H1 (cell line): ENCODE measurements around the gene WDR1. TPM values are rescaled to one million over a fixed set of nuclear protein-coding genes. Genes with fewer than 3 reads are reported as not detected.
A peak's percentile ranks its signal among the peaks of the same experiment; 100 is the strongest.

Experiments
- CTCF ChIA-PET: fragments of 300-600 bp; sonication (Branson Sonifier 250); formaldehyde crosslinking; loops from one replicate; lab custom pipeline; 2021; ENCODE audit not compliant: partially characterized antibody; lab: Charles Lee
- POLR2A ChIA-PET: fragments of 300-600 bp; sonication (Branson Sonifier 250); formaldehyde crosslinking; loops from one replicate; lab custom pipeline; 2021; ENCODE audit warnings: inconsistent platforms; ENCODE audit not compliant: partially characterized antibody; lab: Charles Lee
- DNase-seq, 2 experiments: peaks; one replicate each; pipeline versions ENCODE4 v3.0.0 to v3.0.0-alpha.2; 2010 to 2022; ENCODE audit warnings: low spot score in 2 of 2, low read depth in 1 of 2, mixed read lengths in 1 of 2
- FAIRE-seq: peaks from 2 replicates; lab custom pipeline; 2011; peaks lifted over from hg19 to GRCh38; lab: Jason Lieb, UNC
- H2AFZ ChIP-seq: 2 replicates; pipeline ENCODE4 v1.8.1; 2012; ENCODE audit warnings: low read length, inconsistent platforms
- H2AK5ac ChIP-seq: 2 replicates; pipeline ENCODE4 v1.6.1; 2013; ENCODE audit warnings: low read depth, low read length
- H2BK120ac ChIP-seq: replicated peaks from 2 replicates; pipeline ENCODE3; 2013; ENCODE audit warnings: low read depth, low read length, inconsistent platforms
- H2BK12ac ChIP-seq: 2 replicates; pipeline ENCODE4 v1.6.1; 2013; ENCODE audit warnings: low read depth, low read length
- H2BK15ac ChIP-seq: 2 replicates; pipeline ENCODE4 v1.6.1; 2013; ENCODE audit warnings: low read length
- H2BK20ac ChIP-seq: 2 replicates; pipeline ENCODE4 v1.6.1; 2013; ENCODE audit warnings: low read length
- H2BK5ac ChIP-seq: 2 replicates; pipeline ENCODE4 v1.6.1; 2013; ENCODE audit warnings: low read depth, low read length
- H3K14ac ChIP-seq: 2 replicates; pipeline ENCODE4 v1.6.1; 2013; ENCODE audit warnings: inconsistent platforms; ENCODE audit not compliant: insufficient read length
- H3K18ac ChIP-seq: 2 replicates; pipeline ENCODE4 v1.6.1; 2013; ENCODE audit warnings: low read length; ENCODE audit errors: extremely low read depth
- H3K23ac ChIP-seq: 2 replicates; pipeline ENCODE4 v1.6.1; 2013; ENCODE audit warnings: inconsistent platforms; ENCODE audit not compliant: insufficient read length
- H3K23me2 ChIP-seq: 2 replicates; pipeline ENCODE4 v1.6.1; 2013; ENCODE audit warnings: low read depth, low read length
- H3K27ac ChIP-seq: 2 replicates; pipeline ENCODE4 v1.6.1; 2011; ENCODE audit warnings: low read depth, low read length, inconsistent platforms
- H3K27me3 ChIP-seq, 4 experiments: replicated peaks in 1 of 4; 1 replicate in 1 of 4; 2 replicates in 3 of 4; pipeline versions ENCODE4 v1.6.1 to v1.8.1; 2011 to 2013; ENCODE audit warnings: low read length in 3 of 4, mild to moderate bottlenecking in 3 of 4, inconsistent platforms in 2 of 4, mixed read lengths in 2 of 4, moderate library complexity in 1 of 4; ENCODE audit not compliant: control insufficient read depth in 3 of 4, insufficient read depth in 3 of 4; ENCODE audit errors: extremely low read depth in 1 of 4
- H3K36me3 ChIP-seq, 4 experiments: 2 replicates each; pipeline versions ENCODE4 v1.6.1 to v1.8.1; 2011 to 2013; ENCODE audit warnings: mild to moderate bottlenecking in 4 of 4, low read length in 3 of 4, moderate library complexity in 2 of 4, control low read depth in 1 of 4, inconsistent platforms in 1 of 4; ENCODE audit not compliant: insufficient read depth in 4 of 4, control insufficient read depth in 2 of 4
- H3K4ac ChIP-seq: replicated peaks from 2 replicates; pipeline ENCODE3; 2013; ENCODE audit warnings: low read length, low read depth, mixed read lengths, inconsistent platforms; ENCODE audit not compliant: insufficient read length
- H3K4me1 ChIP-seq, 4 experiments: replicated peaks in 1 of 4; 1 replicate in 1 of 4; 2 replicates in 3 of 4; pipeline versions ENCODE4 v1.6.1 to v1.8.1; 2011 to 2013; ENCODE audit warnings: low read length in 3 of 4, inconsistent platforms in 2 of 4, mixed read lengths in 1 of 4; ENCODE audit not compliant: insufficient read depth in 4 of 4, control insufficient read depth in 3 of 4
- H3K4me2 ChIP-seq, 2 experiments: 2 replicates each; pipeline versions ENCODE4 v1.6.1 to v1.8.1; 2011 to 2013; ENCODE audit warnings: low read depth in 2 of 2, low read length in 2 of 2, control low read depth in 1 of 2, inconsistent platforms in 1 of 2, mild to moderate bottlenecking in 1 of 2; ENCODE audit not compliant: insufficient read depth in 1 of 2
- H3K4me3 ChIP-seq, 4 experiments: fragments of 200-600, 300-600 bp in 1 of 4; sonication (generic), shearing (Covaris generic), sonication (Bioruptor Twin) in 1 of 4; 2 replicates each; pipeline versions ENCODE4 v1.5.1 to v1.8.1; 2011 to 2016; ENCODE audit warnings: low read length in 4 of 4, low read depth in 3 of 4, control low read depth in 2 of 4, inconsistent platforms in 2 of 4, mild to moderate bottlenecking in 2 of 4, mixed read lengths in 1 of 4, moderate library complexity in 1 of 4; ENCODE audit not compliant: insufficient read depth in 2 of 4; ENCODE audit errors: extremely low read depth in 1 of 4
- H3K56ac ChIP-seq: replicated peaks from 2 replicates; pipeline ENCODE3; 2013; ENCODE audit warnings: low read depth, mild to moderate bottlenecking, mixed read lengths, low read length, inconsistent platforms; ENCODE audit not compliant: insufficient read length
- H3K79me1 ChIP-seq: 2 replicates; pipeline ENCODE4 v1.6.1; 2013; ENCODE audit warnings: low read depth, low read length, control low read depth
- H3K79me2 ChIP-seq, 2 experiments: 2 replicates each; pipeline versions ENCODE4 v1.6.1 to v1.8.1; 2012 to 2013; ENCODE audit warnings: low read length in 2 of 2, mild to moderate bottlenecking in 2 of 2, inconsistent platforms in 1 of 2; ENCODE audit not compliant: insufficient read depth in 2 of 2, control insufficient read depth in 1 of 2
- H3K9ac ChIP-seq, 4 experiments: replicated peaks in 1 of 4; 1 replicate in 1 of 4; 2 replicates in 3 of 4; pipeline versions ENCODE4 v1.6.1 to v1.8.1; 2011 to 2013; ENCODE audit warnings: low read depth in 3 of 4, low read length in 3 of 4, control low read depth in 2 of 4, mild to moderate bottlenecking in 2 of 4, moderate library complexity in 2 of 4, inconsistent platforms in 1 of 4; ENCODE audit errors: extremely low read depth in 1 of 4
- H3K9me3 ChIP-seq, 2 experiments: 2 replicates each; pipeline versions ENCODE4 v1.6.1 to v1.8.1; 2012 to 2013; ENCODE audit warnings: mild to moderate bottlenecking in 2 of 2, moderate library complexity in 2 of 2, control low read depth in 1 of 2, inconsistent platforms in 1 of 2, low read depth in 1 of 2, low read length in 1 of 2, mixed read lengths in 1 of 2; ENCODE audit not compliant: insufficient read depth in 2 of 2
- H4K20me1 ChIP-seq, 2 experiments: replicated peaks in 1 of 2; 2 replicates each; pipeline versions ENCODE3 to v1.8.1; 2011 to 2013; ENCODE audit warnings: inconsistent platforms in 2 of 2, low read length in 2 of 2, mild to moderate bottlenecking in 1 of 2; ENCODE audit not compliant: insufficient read depth in 2 of 2, control insufficient read depth in 1 of 2
- H4K5ac ChIP-seq: 2 replicates; pipeline ENCODE4 v1.6.1; 2013; ENCODE audit warnings: low read length, low read depth, mixed read lengths, inconsistent platforms; ENCODE audit not compliant: insufficient read length
- H4K8ac ChIP-seq: 2 replicates; pipeline ENCODE4 v1.8.0; 2013; ENCODE audit warnings: mild to moderate bottlenecking, moderate library complexity, low read length, inconsistent platforms; ENCODE audit not compliant: insufficient read depth; ENCODE audit errors: extremely low read depth
- H4K91ac ChIP-seq: replicated peaks from 2 replicates; pipeline ENCODE3; 2013; ENCODE audit warnings: low read length, mixed read lengths, inconsistent platforms; ENCODE audit not compliant: insufficient read length
- KDM1A ChIP-seq: fragments of 200-600, 300-600 bp; sonication (generic); IDR thresholded peaks from 2 replicates; pipeline ENCODE4 v1.7.1; 2016; ENCODE audit warnings: mild to moderate bottlenecking, low read length, borderline replicate concordance
- SAP30 ChIP-seq: fragments of 300-600 bp; sonication (generic); IDR thresholded peaks from 2 replicates; pipeline ENCODE4 v1.7.1; 2012; ENCODE audit warnings: low read length, moderate library complexity, mild to moderate bottlenecking, inconsistent platforms; ENCODE audit not compliant: insufficient read depth, insufficient replicate concordance
- SIRT6 ChIP-seq: IDR thresholded peaks from one replicate; pipeline ENCODE4 v1.7.1; 2012; ENCODE audit warnings: low read length, inconsistent platforms
- SUZ12 ChIP-seq: fragments of 200-600 bp; sonication (generic); IDR thresholded peaks from 2 replicates; pipeline ENCODE4 v1.6.1; 2012; ENCODE audit warnings: mild to moderate bottlenecking, inconsistent platforms, low read length, moderate library complexity, mixed read lengths
- TAF1 ChIP-seq: IDR thresholded peaks from 2 replicates; pipeline ENCODE4 v1.6.1; 2011; ENCODE audit warnings: mild to moderate bottlenecking, low read depth, low read length
- TBP ChIP-seq: IDR thresholded peaks from 2 replicates; pipeline ENCODE4 v1.6.1; 2011; ENCODE audit warnings: low read depth, low read length, improper control_type of control experiment
- WGBS, 2 experiments: shearing (Covaris generic) in 1 of 2; methylation state at CpG; one replicate each; pipeline versions ENCODE4 v1.1.6 to v1.1.7; 2013 to 2015; ENCODE audit warnings: low lambda C conversion rate in 2 of 2, mixed read lengths in 2 of 2, inconsistent platforms in 1 of 2, low coverage in 1 of 2, missing lambda C conversion rate in 1 of 2; ENCODE audit not compliant: insufficient replicate concordance in 2 of 2, insufficient coverage in 1 of 2, insufficient read length in 1 of 2; ENCODE audit errors: extremely low coverage in 1 of 2, missing lambda C conversion rate in 1 of 2; 5-methylcytosine and 5-hydroxymethylcytosine counted together
- polyA plus RNA-seq, 7 experiments: library from polyadenylated mRNA; depleted of rRNA in 3 of 7; stranded (reverse) in 5 of 7; unstranded in 2 of 7; fragments of >200 nt in 5 of 7; fragments of 200-250 nt in 2 of 7; gene quantifications; 1 replicate in 5 of 7; 2 replicates in 1 of 7; 4 replicates in 1 of 7; pipeline versions ENCODE4 v1.2.1 to v1.2.3, GENCODE V29; 2011 to 2013; ENCODE audit warnings: missing spikeins in 2 of 7, mixed read lengths in 2 of 7
- total RNA-seq: library from RNA; stranded (reverse); fragmentation: NEBNext Ultra II Directional; extraction: Animal tissue kit (Norgen Biotek cat#: 25700); gene quantifications from 2 replicates; pipeline ENCODE4 v1.2.1, GENCODE V29; 2021

WDR1 gene
- total and polyA plus RNA-seq, 2 of the 8 experiments (the other 6 are each of a cell fraction or from before 2014, with no cell fraction given): 315 to 377 TPM

- H2BK20ac ChIP-seq: no peak overlapping the region
- no peak overlapping the region for H4K8ac ChIP-seq
- no peak overlapping the region for H3K23ac ChIP-seq
- 77% methylated on average over 5 of the region's 5 CpGs; no CpG with 5 or more reads in 1 of the 2 experiments for WGBS, 2 experiments
- no peak overlapping the region for H3K27ac ChIP-seq
- no peak overlapping the region for H2BK12ac ChIP-seq
- DNase-seq (peak in 1 of 2 experiments; percentile 33), FAIRE-seq (no peak)
- no peak overlapping the region for H3K18ac ChIP-seq
- peak overlapping the region in 1 of 2 experiments; percentile 33; a peak in 1 of 4 replicates for H3K4me2 ChIP-seq
- H4K5ac ChIP-seq: no peak overlapping the region
- H3K79me2 ChIP-seq: no peaks in the 10 kb centered on the region
- no peak overlapping the region for H2BK15ac ChIP-seq
- peaks cover 2 to 12% (median 7%) of the 10 kb centered on the region in 4 experiments; a peak in 5 of 7 replicates for H3K4me1 ChIP-seq
- TF ChIP-seq TAF1: no peak
- TF ChIP-seq TBP: no peak
- TF ChIP-seq KDM1A: no peak
- no peak for TF ChIP-seq SUZ12
- TF ChIP-seq SIRT6: no peak
- TF ChIP-seq SAP30: no peak
- H2BK120ac ChIP-seq: no peak overlapping the region
- H3K9me3 ChIP-seq: no peaks in the 10 kb centered on the region
- H3K27me3 ChIP-seq: no peaks in the 10 kb centered on the region
- H3K23me2 ChIP-seq: no peaks in the 10 kb centered on the region
- H2AFZ ChIP-seq: no peak overlapping the region
- H4K20me1 ChIP-seq: no peaks in the 10 kb centered on the region
- no peaks in the 10 kb centered on the region for H3K36me3 ChIP-seq
- H3K4ac ChIP-seq: no peak overlapping the region
- ChIA-PET CTCF (interaction anchor here (1.5 to 1.9 kb wide), 2 partner anchors 10 to 15 kb away, joined by 3 to 4 read pairs; no protein-coding TSS in a partner anchor), POLR2A (interaction anchor here (1.2 to 1.4 kb wide), 2 partner anchors 13 to 67 kb away, joined by 8 read pairs; partner anchors contain the start of gene WDR1)
- H3K4me3 ChIP-seq: no peak overlapping the region
- H3K56ac ChIP-seq: no peak overlapping the region
- H3K9ac ChIP-seq: no peak overlapping the region
- no peak overlapping the region for H4K91ac ChIP-seq
- no peak overlapping the region for H2AK5ac ChIP-seq
- H3K14ac ChIP-seq: no peak overlapping the region
- no peaks in the 10 kb centered on the region for H3K79me1 ChIP-seq
- H2BK5ac ChIP-seq: no peak overlapping the region
Observed at GRCh38 chr4:10050721-10051120, 65.9 kb downstream of the WDR1 start.
